ENCODE measurements around the gene XG.
A peak's percentile ranks its signal among the peaks of the same experiment; 100 is the strongest.
"Not testable (repeated sequence)": the region's sequence is repeated elsewhere in the genome, so short reads cannot be mapped to it uniquely, and the experiment has no call there.

The XG gene

GRCh38 chrX:2733286-2733685, 18.6 kb upstream of the XG start:
- no peak for DNase-seq (ENCODE audit: low spot score)

GRCh38 chrX:2735270-2735669, 16.6 kb upstream of the XG start:
- DNase-seq (ENCODE audit: low spot score), result no peak

GRCh38 chrX:2740672-2741071, 11.2 kb upstream of the XG start:
- DNase-seq (ENCODE audit: low spot score), result no peak

DNA sequence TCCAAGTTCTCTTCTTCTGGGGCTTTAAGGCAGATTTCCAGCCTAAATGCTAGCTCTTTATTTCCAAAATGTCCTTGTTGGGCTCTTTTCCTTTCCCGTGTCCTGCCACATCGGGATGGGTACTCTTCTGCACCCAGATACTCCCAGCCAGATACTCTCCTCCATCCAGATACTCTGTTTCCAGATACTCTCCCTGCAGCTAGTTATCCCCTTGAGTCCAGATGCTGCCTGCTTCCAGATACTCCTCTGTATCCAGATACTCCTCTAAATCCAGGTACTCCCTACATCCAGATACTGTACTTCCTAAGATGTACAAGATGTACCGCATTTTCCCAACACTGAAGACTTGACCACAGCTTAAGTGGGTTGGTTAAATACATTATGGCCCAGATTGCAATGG, 10.5 kb upstream of the XG start:
- no peak for DNase-seq (ENCODE audit: low spot score)

- DNase-seq (ENCODE audit: low spot score), result not testable (repeated sequence)
These were observed 5.6 kb upstream of the XG start for GRCh38 chrX:2746250-2746649.

- DNase-seq (ENCODE audit: low spot score), result no peak
These were observed 3.5 kb upstream of the XG start for GRCh38 chrX:2748171-2748814.

GRCh38 chrX:2748815-2749188, 3.0 kb upstream of the XG start:
- no peak for DNase-seq (ENCODE audit: low spot score)

DNA sequence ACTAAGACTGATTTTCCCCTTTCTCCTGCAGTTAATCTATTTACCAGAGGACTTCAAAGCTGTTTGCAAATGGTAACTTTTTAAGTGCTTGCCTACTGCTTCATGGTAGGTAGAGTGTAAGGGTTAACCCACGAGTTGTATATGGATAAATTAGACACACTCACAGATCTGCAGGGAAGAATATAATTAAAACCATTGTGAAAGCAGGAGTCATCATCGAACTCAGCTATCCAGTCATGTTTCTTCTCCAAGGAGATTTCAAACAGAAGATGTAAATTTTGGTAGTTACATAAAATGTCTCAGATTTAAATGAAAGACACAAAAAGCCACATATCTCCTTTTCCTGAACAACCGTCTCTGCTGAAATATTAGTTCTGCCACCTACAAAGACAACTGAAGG, 549 bp upstream of the XG start:
- DNase-seq (ENCODE audit: low spot score), result no peak

DNA sequence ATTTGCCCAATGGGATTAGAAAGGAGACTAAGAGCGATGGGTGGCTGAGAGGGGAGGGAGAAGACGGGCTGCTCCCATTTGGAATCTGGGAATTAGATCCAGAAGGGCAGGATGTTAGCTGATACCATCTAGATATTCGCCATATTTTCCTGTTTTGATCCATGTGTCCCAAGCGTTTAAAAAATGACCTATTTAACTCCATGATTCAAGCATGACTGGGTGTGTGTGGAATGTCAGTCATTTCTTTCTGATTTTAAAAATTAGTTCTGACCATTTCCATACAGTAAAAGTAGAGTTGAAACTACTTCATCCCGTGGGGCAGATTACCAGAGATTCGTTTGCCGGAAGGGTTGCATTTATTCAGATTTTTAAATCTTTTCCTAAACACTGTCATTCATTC, 601 bp downstream of the XG start:
- DNase-seq (ENCODE audit: low spot score), result not testable (repeated sequence)

GRCh38 chrX:2755163-2755715, 3.4 kb downstream of the XG start:
- not testable (repeated sequence) for DNase-seq (ENCODE audit: low spot score)

DNA sequence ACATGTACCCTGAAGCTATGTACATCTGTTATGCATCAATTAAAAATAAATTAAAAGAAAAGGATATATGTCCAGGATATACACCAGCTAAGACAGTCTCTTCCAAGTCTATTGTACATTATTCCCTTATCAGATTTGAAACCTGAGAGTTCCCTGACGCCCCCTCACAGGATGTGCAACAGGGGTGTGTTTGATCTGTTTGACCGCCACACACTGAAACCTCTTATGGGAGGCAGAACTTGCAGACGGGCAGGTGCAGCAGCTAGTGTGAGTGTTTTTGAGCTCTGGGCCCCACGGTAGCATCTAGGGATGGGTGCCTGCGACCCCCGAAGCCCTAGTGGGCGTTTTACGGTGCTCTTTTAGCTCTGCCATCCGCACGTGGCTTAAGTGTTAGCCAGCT, 4.7 kb downstream of the XG start:
- DNase-seq (ENCODE audit: low spot score), result no peak

GRCh38 chrX:2761246-2761645, 9.4 kb downstream of the XG start:
- DNase-seq (ENCODE audit: low spot score), result no peak

- DNase-seq (ENCODE audit: low spot score), result not testable (repeated sequence)
These were observed 10.8 kb downstream of the XG start for GRCh38 chrX:2762671-2763070.

DNA sequence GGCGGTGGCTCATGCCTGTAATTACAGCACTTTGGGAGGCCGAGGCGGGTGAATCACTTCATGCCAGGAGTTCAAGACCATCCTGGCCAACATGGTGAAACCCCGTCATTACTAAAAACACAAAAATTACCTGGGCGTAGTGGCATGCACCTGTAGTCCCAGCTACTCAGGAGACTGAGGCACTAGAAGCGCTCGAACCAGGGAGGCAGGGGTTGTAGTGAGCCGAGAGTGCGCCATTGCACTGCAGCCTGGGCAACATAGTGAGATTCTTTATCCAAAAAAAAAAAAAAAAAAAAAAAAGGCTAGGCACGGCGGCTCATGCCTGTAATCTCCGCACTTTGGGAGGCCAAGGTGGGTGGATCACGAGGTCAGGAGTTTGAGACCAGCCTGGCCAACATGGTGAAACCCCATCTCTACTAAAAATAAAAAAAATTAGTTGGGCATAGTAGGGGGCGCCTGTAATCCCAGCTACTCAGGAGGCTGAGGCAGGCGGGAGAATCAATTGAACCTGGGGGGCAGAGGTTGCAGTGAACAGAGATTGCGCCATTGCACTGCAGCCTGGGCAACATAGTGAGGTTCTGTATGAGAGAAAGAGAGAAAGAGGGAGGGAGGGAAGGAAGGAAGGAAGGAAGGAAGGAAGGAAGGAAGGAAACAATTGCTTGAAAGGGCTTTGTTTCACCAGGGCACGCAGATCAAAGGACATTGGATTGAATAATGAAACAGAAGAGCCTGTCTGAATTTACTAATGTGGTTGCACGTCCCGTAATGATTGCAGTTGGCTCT, 13.1 kb downstream of the XG start:
- DNase-seq (ENCODE audit: low spot score), result not testable (repeated sequence)

DNA sequence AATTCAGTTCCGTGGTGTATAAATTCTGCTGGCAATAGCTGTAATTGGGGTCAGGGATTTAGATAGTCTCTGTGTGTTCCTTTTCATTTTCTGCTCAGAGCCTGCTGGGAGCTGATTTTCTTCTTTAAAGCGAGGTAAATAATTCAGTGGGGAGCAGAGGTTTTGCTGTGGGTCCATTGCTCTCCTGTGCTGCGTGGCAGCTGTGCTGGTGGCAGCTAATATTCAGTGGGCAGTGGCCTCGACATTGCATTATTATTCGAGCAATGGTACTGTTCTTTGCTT, 13.7 kb downstream of the XG start:
- DNase-seq (ENCODE audit: low spot score), result no peak

DNA sequence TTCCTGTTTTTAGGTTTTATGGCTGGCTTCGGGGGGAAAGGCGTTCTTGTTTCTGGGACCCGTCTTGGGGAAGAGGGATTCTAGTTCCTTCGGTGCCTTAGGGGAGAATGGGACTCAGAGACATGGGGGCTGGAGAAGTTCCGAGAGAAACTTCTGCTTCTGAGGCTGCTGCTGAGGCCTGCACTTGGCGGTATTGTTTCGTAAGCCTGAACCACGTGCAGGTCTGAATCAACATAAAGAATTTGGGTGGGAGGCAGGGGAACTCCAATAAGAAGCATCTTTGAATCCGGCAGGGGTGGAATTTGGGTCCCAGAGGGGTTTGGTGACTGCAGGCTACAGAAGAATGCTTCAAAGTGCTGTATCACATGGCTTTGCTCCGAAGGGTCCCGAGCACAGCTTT, 15.1 kb downstream of the XG start:
- DNase-seq (ENCODE audit: low spot score), result no peak

DNA sequence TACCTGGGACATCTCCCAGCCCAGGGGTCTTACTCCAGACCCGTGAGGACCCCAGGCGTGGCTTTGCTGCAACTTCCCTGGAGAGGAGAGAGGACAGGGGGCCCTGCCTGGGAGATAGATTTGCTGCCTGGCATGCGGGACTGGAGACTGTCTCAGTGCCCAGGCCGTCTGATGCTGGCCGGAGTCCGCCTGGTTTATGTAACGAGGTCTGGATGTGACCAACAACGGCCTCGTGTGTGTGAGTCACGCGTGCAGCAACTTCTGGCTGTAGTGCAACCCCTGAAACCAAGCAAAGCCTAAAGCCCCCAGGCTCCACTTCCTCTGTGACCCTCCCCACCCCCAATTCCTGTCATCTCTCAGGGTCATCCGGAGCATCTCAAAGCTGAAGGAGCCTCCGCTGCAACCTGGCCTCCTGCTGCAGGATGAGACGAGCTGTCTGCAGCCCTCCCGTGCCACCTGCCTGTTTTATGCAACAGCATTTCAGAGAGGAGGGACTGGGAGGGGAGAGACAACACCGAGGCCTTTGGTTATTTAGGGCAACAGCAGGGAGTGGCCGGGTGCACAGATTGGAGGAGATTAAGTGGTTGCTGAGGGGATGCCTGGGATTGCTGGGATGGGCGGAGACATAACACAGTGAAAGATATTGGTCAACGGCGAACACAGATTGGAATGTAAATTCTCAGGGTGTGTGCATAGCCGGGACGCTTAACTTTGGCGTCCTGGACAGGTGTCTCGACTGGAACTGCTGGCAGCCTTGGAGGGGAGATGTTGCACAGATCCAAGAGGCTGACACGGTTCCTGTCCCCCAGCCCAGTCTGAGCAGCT, 16.0 kb downstream of the XG start:
- peak; percentile 55 for DNase-seq (ENCODE audit: low spot score)

DNA sequence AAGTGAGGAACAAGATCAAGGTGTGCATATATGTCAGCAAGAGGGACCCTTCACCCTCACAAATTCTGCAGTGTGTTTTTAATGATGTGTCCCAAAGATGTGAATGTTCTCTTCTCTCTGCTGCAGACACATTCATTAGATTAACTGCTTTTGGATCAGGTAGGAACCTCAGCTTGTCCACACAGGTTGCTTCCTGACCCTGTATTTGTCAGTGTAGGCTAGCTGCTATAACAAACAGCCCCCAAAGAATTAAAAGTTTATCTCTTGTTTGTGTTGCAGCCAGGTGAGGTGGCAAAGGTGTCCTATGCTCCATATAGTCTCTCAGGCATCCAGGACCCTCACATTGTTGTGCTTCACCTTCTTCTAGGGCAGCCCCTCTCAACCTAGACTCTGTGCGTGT, 17.8 kb downstream of the XG start:
- no peak for DNase-seq (ENCODE audit: low spot score)

DNA sequence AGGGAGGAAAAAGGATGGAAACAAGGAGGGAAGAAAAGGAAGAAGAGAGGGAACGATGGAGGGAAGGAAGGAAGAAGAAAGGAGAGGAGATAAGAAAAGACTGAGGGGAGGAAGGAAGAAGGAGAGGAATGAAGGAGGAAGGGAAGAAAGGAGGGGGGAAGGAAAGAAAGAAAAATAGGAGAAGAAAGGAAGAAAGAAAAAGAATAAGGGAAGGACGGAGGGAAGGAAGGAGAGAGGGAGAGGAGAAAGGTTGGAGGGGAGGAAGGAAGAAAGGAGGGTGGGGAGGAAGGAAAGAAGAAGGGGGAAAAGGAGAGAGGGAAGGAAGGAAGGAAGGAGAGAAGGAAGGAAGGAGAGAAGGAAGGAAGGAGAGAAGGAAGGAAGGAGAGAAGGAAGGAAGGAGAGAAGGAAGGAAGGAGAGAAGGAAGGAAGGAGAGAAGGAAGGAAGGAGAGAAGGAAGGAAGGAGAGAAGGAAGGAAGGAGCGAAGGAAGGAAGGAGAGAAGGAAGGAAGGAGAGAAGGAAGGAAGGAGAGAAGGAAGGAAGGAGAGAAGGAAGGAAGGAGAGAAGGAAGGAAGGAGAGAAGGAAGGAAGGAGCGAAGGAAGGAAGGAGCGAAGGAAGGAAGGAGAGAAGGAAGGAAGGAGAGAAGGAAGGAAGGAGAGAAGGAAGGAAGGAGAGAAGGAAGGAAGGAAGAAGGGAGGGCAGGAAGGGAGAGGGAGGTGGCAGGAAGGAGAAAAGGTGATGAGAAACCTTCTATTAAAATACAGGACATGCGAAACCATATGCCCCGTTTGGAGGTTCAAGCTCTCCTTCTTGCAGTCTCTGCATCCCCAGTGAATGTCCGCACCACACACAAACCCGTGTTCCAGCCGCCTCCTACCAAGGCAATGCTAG, 21.6 kb downstream of the XG start:
- not testable (repeated sequence) for DNase-seq (ENCODE audit: low spot score)

DNA sequence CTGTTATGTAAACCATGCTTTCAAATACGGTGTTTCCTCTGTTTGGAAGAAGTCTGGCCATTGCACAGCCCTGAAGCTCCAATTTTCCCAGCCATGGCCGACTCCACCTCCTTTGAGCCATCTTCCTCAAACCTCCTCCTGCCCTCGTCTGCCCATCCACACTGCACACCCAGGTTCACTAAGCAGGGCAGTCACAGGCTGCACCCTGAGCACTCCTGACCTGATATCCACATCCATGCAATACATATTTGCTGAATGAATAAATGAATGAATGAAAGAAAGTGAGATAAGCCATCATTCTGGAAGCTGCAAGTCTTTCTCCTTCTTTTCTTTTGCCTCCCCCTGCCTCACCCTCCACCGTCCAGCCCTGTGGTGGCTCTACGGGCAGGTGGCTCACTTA, 22.2 kb downstream of the XG start:
- no peak for DNase-seq (ENCODE audit: low spot score)

GRCh38 chrX:2774776-2775175, 22.9 kb downstream of the XG start:
- no peak for DNase-seq (ENCODE audit: low spot score)

Measured in iPS-NIHi11 (cell line).